Measurements from ENCODE around the gene STRN3. TPM values are rescaled to one million over a fixed set of nuclear protein-coding genes. Genes with fewer than 3 reads are reported as not detected.
"Not testable (repeated sequence)": the region's sequence is repeated elsewhere in the genome, so short reads cannot be mapped to it uniquely, and the experiment has no call there.

The STRN3 gene
- total and polyA plus RNA-seq, 2 of the 8 experiments (the other 6 are each of a cell fraction or from before 2014, with no cell fraction given) = 8.7 to 38.1 TPM

DNA sequence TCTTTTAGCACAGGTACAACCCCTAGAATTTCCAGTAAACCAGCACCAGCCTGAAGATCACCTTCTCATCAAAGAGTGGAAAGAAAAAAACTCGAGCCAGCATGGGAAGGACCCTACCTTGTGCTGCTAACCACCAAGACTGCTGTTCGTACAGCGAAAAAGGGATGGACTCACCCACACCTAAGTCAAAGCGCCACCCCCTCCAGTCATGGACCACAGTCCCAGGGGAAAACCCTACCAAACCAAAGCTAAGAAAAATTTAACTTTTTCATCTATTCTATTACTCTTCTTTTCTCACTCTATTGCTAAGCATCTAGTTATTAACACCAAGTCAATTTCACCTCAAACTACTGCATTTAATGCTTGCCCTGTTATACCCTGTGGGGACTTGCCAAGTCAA is 56.4 kb downstream of the STRN3 start:
- H3K14ac ChIP-seq (ENCODE audit: insufficient read length); H4K20me1 ChIP-seq (replicated peaks in 1 of 2; ENCODE audit: control insufficient read depth in 1 of 2, insufficient read depth in 2 of 2, low read length in 2 of 2); H2BK20ac ChIP-seq (ENCODE audit: low read length); H2BK15ac ChIP-seq (ENCODE audit: low read length); H3K23ac ChIP-seq (ENCODE audit: insufficient read length); H4K5ac ChIP-seq (ENCODE audit: insufficient read length, low read depth, low read length); H3K4ac ChIP-seq (replicated peaks; ENCODE audit: insufficient read length, low read depth, low read length); H3K27me3 ChIP-seq (replicated peaks in 1 of 4; ENCODE audit: control insufficient read depth in 3 of 4, extremely low read depth in 1 of 4, insufficient read depth in 3 of 4, low read length in 3 of 4); H3K79me1 ChIP-seq (ENCODE audit: low read depth, low read length); H3K9ac ChIP-seq (replicated peaks in 1 of 4; ENCODE audit: extremely low read depth in 1 of 4, low read depth in 3 of 4, low read length in 3 of 4); H2AK5ac ChIP-seq (ENCODE audit: low read depth, low read length); H3K23me2 ChIP-seq (ENCODE audit: low read depth, low read length); DNase-seq (ENCODE audit: low read depth in 1 of 2, low spot score in 2 of 2); H2BK5ac ChIP-seq (ENCODE audit: low read depth, low read length); H2AFZ ChIP-seq (ENCODE audit: low read length); H2BK120ac ChIP-seq (replicated peaks; ENCODE audit: low read depth, low read length); H3K4me1 ChIP-seq (replicated peaks in 1 of 4; ENCODE audit: control insufficient read depth in 3 of 4, insufficient read depth in 4 of 4, low read length in 3 of 4); H2BK12ac ChIP-seq (ENCODE audit: low read depth, low read length); H4K91ac ChIP-seq (replicated peaks; ENCODE audit: insufficient read length, low read length); POLR2A ChIA-PET (ENCODE audit: partially characterized antibody); H3K27ac ChIP-seq (ENCODE audit: low read depth, low read length); H4K8ac ChIP-seq (ENCODE audit: extremely low read depth, insufficient read depth, low read length); FAIRE-seq; H3K4me2 ChIP-seq (ENCODE audit: insufficient read depth in 1 of 2, low read depth in 2 of 2, low read length in 2 of 2); H3K18ac ChIP-seq (ENCODE audit: extremely low read depth, low read length); H3K4me3 ChIP-seq (ENCODE audit: extremely low read depth in 1 of 4, insufficient read depth in 2 of 4, low read depth in 3 of 4, low read length in 4 of 4); H3K36me3 ChIP-seq (ENCODE audit: control insufficient read depth in 2 of 4, insufficient read depth in 4 of 4, low read length in 3 of 4); H3K56ac ChIP-seq (replicated peaks; ENCODE audit: insufficient read length, low read depth, low read length): not testable (repeated sequence)
- H3K79me2 ChIP-seq (ENCODE audit: control insufficient read depth in 1 of 2, insufficient read depth in 2 of 2, low read length in 2 of 2) = peaks cover 14 to 100% of the 10 kb centered on the region in 2 experiments
- H3K9me3 ChIP-seq (ENCODE audit: insufficient read depth in 2 of 2, low read depth in 1 of 2, low read length in 1 of 2) = peaks cover 10 to 16% of the 10 kb centered on the region in 2 experiments
- CTCF ChIA-PET (ENCODE audit: partially characterized antibody) = interaction anchor here (1.8 kb wide), 1 partner anchor 9 kb away, joined by 6 read pairs; no protein-coding TSS in a partner anchor
- WGBS, 2 experiments (ENCODE audit: extremely low coverage in 1 of 2, insufficient coverage in 1 of 2, insufficient read length in 1 of 2, insufficient replicate concordance in 2 of 2, low coverage in 1 of 2, low lambda C conversion rate in 2 of 2, missing lambda C conversion rate in 1 of 2) = 82% methylated on average over 4 of the region's 4 CpGs; no CpG with 5 or more reads in 1 of the 2 experiments

DNA sequence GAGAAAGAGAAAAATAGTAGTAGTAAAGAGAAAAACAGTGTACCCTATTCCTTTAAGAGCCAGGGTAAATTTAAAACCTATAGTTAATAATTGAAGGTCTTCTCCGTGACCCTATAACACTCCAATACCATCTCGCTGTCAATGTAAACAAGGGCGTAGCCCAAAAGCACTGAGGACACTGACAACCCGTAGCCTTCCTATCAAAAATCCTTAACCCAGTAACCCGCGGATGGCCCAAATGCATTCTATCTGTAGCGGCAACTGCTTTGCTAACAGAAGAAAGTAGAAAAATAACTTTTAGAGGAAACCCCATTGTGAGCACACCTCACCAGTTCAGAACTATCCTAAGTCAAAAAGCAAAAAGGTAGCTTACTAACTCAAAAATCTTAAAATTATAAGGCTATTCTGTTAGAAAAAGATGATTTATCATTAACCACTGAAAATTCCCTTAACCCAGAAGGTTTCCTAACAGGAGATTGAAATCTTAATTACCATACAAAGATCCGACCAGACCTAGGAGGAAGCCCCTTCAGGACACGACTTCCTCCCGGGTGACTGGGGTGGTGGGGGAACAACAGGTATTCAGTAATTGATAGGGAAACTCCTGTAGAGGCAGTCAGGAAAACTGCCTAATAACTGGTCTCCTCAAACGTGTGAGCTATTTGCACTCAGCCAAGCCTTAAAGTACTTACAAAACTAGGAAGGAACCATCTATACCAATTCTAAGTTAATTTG is 58.6 kb downstream of the STRN3 start:
- H3K23me2 ChIP-seq (ENCODE audit: low read depth, low read length); H3K9ac ChIP-seq (replicated peaks in 1 of 4; ENCODE audit: extremely low read depth in 1 of 4, low read depth in 3 of 4, low read length in 3 of 4); H3K4ac ChIP-seq (replicated peaks; ENCODE audit: insufficient read length, low read depth, low read length); H4K91ac ChIP-seq (replicated peaks; ENCODE audit: insufficient read length, low read length); H4K5ac ChIP-seq (ENCODE audit: insufficient read length, low read depth, low read length); H3K18ac ChIP-seq (ENCODE audit: extremely low read depth, low read length); H2AFZ ChIP-seq (ENCODE audit: low read length); H4K20me1 ChIP-seq (replicated peaks in 1 of 2; ENCODE audit: control insufficient read depth in 1 of 2, insufficient read depth in 2 of 2, low read length in 2 of 2); H4K8ac ChIP-seq (ENCODE audit: extremely low read depth, insufficient read depth, low read length); H3K27ac ChIP-seq (ENCODE audit: low read depth, low read length); FAIRE-seq; H2BK5ac ChIP-seq (ENCODE audit: low read depth, low read length); H3K79me1 ChIP-seq (ENCODE audit: low read depth, low read length); H2AK5ac ChIP-seq (ENCODE audit: low read depth, low read length); H3K56ac ChIP-seq (replicated peaks; ENCODE audit: insufficient read length, low read depth, low read length); H2BK15ac ChIP-seq (ENCODE audit: low read length); DNase-seq (ENCODE audit: low read depth in 1 of 2, low spot score in 2 of 2); H3K4me1 ChIP-seq (replicated peaks in 1 of 4; ENCODE audit: control insufficient read depth in 3 of 4, insufficient read depth in 4 of 4, low read length in 3 of 4); CTCF ChIA-PET (ENCODE audit: partially characterized antibody); H3K27me3 ChIP-seq (replicated peaks in 1 of 4; ENCODE audit: control insufficient read depth in 3 of 4, extremely low read depth in 1 of 4, insufficient read depth in 3 of 4, low read length in 3 of 4); H3K4me3 ChIP-seq (ENCODE audit: extremely low read depth in 1 of 4, insufficient read depth in 2 of 4, low read depth in 3 of 4, low read length in 4 of 4); H2BK12ac ChIP-seq (ENCODE audit: low read depth, low read length); H2BK120ac ChIP-seq (replicated peaks; ENCODE audit: low read depth, low read length); H3K4me2 ChIP-seq (ENCODE audit: insufficient read depth in 1 of 2, low read depth in 2 of 2, low read length in 2 of 2); H2BK20ac ChIP-seq (ENCODE audit: low read length); H3K23ac ChIP-seq (ENCODE audit: insufficient read length); POLR2A ChIA-PET (ENCODE audit: partially characterized antibody); H3K14ac ChIP-seq (ENCODE audit: insufficient read length): not testable (repeated sequence)
- WGBS, 2 experiments (ENCODE audit: extremely low coverage in 1 of 2, insufficient coverage in 1 of 2, insufficient read length in 1 of 2, insufficient replicate concordance in 2 of 2, low coverage in 1 of 2, low lambda C conversion rate in 2 of 2, missing lambda C conversion rate in 1 of 2) = 95% methylated on average over 11 of the region's 11 CpGs; no CpG with 5 or more reads in 1 of the 2 experiments
- Histone ChIP-seq H3K79me2 (ENCODE audit: control insufficient read depth in 1 of 2, insufficient read depth in 2 of 2, low read length in 2 of 2) (peaks cover 10 to 97% of the 10 kb centered on the region in 2 experiments), H3K36me3 (ENCODE audit: control insufficient read depth in 2 of 4, insufficient read depth in 4 of 4, low read length in 3 of 4) (peaks cover 0 to 12% (median 4%) of the 10 kb centered on the region in 4 experiments; a peak in 3 of 8 replicates), H3K9me3 (ENCODE audit: insufficient read depth in 2 of 2, low read depth in 1 of 2, low read length in 1 of 2) (peaks cover 10 to 16% of the 10 kb centered on the region in 2 experiments)

Measured in H1 (cell line).